Suppressor macrophage treated with lipopolysaccharide for 1 hour (primary cell): ENCODE results near the gene STX18.
A peak's percentile ranks its signal among the peaks of the same experiment; 100 is the strongest.
"Not testable (repeated sequence)": the region's sequence is repeated elsewhere in the genome, so short reads cannot be mapped to it uniquely, and the experiment has no call there.

Experiments used
- DNase-seq, 3 donors: peaks; one replicate each; pipeline ENCODE4 v3.0.0-alpha.2; 2020 to 2022

Gene STX18

GRCh38 chr4:4507403-4507802 is 34.4 kb downstream of the STX18 start:
- DNase-seq = no peak

- no peak for DNase-seq
These were observed 34.9 kb downstream of the STX18 start for GRCh38 chr4:4506961-4507360.

- DNase-seq = not testable (repeated sequence)
These were observed 36.6 kb downstream of the STX18 start for GRCh38 chr4:4505211-4505610.

- DNase-seq = no peak
These were observed 37.1 kb downstream of the STX18 start for GRCh38 chr4:4504783-4505182.

- peak; percentile 51 to 64 (median 55) for DNase-seq
These were observed 39.0 kb downstream of the STX18 start for GRCh38 chr4:4502694-4503311.

GRCh38 chr4:4501679-4502078 is 40.2 kb downstream of the STX18 start:
- DNase-seq = no peak

- no peak for DNase-seq
These were observed 42.3 kb downstream of the STX18 start for GRCh38 chr4:4499438-4500123.

- DNase-seq = no peak
These were observed 45.1 kb downstream of the STX18 start for GRCh38 chr4:4496592-4497372.

- DNase-seq = no peak
These were observed 47.0 kb downstream of the STX18 start for GRCh38 chr4:4494882-4495281.

GRCh38 chr4:4492161-4492847 is 49.5 kb downstream of the STX18 start:
- peak; percentile 35 to 74 (median 51) for DNase-seq

GRCh38 chr4:4491396-4491893 is 50.4 kb downstream of the STX18 start:
- no peak for DNase-seq

- DNase-seq = no peak
These were observed 51.0 kb downstream of the STX18 start for GRCh38 chr4:4490816-4491215.

- peak in 1 of 3 donors; percentile 46 for DNase-seq
These were observed 51.8 kb downstream of the STX18 start for GRCh38 chr4:4490041-4490440.

- peak; percentile 77 to 87 (median 85) for DNase-seq
These were observed 53.1 kb downstream of the STX18 start for GRCh38 chr4:4488405-4489404.

GRCh38 chr4:4486969-4487368 is 54.9 kb downstream of the STX18 start:
- DNase-seq = no peak

GRCh38 chr4:4485806-4486205 is 56.0 kb downstream of the STX18 start:
- no peak for DNase-seq

GRCh38 chr4:4481399-4481994 is 60.4 kb downstream of the STX18 start:
- no peak for DNase-seq

GRCh38 chr4:4480685-4481398 is 61.0 kb downstream of the STX18 start:
- no peak for DNase-seq

- no peak for DNase-seq
These were observed 61.6 kb downstream of the STX18 start for GRCh38 chr4:4480205-4480604.

GRCh38 chr4:4479366-4479765 is 62.5 kb downstream of the STX18 start:
- no peak for DNase-seq

GRCh38 chr4:4477796-4478195 is 64.1 kb downstream of the STX18 start:
- no peak for DNase-seq
